HG02840 (cell line): ENCODE data around the gene SCAF8.
"Not testable (repeated sequence)": the region's sequence is repeated elsewhere in the genome, so short reads cannot be mapped to it uniquely, and the experiment has no call there.

Experiments
- ATAC-seq: cut with Tn5 transposase; IDR thresholded peaks from one replicate; pipeline ENCODE4 v1.9.1; 2021; ENCODE audit warnings: mild to moderate bottlenecking, moderate library complexity, moderate number of reproducible peaks; ENCODE audit not compliant: unreplicated experiment, low FRiP score

The SCAF8 gene, protein sequence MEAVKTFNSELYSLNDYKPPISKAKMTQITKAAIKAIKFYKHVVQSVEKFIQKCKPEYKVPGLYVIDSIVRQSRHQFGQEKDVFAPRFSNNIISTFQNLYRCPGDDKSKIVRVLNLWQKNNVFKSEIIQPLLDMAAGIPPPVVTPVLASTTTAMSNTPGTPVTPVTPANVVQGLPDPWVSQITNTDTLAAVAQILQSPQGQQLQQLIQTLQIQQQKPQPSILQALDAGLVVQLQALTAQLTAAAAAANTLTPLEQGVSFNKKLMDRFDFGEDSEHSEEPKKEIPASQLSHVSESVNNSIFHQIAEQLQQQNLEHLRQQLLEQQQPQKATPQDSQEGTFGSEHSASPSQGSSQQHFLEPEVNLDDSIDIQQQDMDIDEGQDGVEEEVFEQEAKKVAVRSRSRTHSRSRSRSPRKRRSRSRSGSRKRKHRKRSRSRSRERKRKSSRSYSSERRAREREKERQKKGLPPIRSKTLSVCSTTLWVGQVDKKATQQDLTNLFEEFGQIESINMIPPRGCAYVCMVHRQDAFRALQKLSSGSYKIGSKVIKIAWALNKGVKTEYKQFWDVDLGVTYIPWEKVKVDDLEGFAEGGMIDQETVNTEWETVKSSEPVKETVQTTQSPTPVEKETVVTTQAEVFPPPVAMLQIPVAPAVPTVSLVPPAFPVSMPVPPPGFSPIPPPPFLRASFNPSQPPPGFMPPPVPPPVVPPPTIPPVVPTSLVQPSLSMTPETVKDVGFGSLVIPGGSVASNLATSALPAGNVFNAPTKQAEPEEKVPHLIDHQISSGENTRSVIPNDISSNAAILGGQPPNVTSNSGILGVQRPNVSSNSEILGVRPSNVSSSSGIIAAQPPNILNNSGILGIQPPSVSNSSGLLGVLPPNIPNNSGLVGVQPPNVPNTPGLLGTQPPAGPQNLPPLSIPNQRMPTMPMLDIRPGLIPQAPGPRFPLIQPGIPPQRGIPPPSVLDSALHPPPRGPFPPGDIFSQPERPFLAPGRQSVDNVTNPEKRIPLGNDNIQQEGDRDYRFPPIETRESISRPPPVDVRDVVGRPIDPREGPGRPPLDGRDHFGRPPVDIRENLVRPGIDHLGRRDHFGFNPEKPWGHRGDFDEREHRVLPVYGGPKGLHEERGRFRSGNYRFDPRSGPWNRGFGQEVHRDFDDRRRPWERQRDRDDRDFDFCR (N-terminal part only)

DNA sequence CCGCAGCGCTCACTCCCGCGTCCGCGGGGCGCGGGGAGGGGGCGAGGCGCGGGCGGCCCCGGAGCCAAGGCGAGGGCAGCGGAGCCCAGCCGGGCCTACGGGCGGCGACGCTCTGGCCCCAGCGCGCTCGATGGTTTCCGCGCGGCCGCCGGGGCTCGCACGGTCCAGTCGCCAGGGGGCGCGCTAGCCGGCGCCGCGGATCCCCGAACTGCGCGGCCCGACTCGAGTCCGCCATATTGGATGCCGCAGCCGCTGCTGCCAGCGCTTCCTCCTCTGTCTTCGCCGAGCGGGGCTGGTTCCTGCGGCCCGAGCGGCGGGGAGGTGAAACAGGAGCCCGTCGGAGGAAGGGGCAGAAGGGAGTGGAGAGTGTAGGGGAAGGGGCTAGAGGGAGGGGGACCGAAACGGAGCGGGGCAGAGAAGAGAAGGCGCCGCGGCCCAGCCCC, at the start of gene SCAF8:
Gene SCAF8 (plus strand): TSS at position 234 of the 443 bp plus-strand sequence. CDS start 485 bp downstream, outside the sequence.
- ATAC-seq = peak; percentile 81

DNA sequence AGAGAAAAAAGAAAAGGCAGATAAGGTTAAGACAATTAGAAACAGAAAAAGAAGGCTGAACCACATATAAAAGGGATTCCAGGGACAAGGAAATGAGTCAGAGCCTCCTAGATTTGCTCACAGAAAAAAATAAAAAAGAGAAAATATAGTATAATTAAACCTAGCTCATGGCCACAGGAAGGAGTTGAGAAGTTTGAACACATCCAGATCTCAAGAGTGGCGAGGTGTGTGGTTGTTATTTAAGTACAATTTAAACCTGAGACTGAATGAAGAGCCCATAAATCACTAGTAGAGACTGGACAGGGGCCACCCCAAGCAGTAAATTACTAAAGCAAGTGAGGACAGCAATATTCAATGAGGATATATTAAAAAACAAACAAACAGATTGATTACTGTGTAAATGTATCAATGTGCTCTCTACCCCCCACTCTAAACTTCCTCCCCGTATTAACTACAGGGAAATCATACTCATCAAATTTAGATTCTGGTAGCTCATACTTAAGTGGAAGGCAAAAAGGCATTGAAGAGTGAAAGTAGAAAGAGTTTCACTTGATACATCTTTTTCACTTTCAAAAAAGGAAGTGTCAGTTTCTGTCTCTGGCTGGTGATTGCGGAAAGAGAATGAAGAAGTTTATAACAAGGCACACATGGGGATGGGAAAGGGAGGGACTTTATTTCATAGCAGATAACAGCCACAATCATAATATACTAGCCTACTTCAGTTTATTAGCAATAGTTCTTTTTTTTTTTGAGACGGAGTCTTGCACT, 49.3 kb upstream of the SCAF8 start:
- ATAC-seq = peak; percentile 87

DNA sequence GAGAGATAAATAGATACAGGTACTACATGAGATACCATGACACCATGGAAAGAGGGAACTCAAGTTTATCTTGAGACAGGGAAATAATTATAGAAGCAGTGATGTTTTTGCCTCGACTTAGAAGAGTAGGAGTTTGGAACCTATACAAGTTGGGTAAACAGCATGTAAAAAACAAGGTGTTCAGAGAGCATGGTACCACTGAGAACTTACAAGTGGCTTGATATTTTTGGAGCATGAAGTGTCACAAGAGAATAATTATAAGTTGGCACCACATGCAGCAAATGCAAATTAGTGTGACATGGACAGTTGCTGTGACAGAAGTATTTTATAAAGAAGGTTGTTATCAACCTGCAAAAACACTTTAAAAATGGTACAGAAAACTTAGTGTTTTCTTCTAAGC, 47.1 kb upstream of the SCAF8 start:
- ATAC-seq = no peak

DNA sequence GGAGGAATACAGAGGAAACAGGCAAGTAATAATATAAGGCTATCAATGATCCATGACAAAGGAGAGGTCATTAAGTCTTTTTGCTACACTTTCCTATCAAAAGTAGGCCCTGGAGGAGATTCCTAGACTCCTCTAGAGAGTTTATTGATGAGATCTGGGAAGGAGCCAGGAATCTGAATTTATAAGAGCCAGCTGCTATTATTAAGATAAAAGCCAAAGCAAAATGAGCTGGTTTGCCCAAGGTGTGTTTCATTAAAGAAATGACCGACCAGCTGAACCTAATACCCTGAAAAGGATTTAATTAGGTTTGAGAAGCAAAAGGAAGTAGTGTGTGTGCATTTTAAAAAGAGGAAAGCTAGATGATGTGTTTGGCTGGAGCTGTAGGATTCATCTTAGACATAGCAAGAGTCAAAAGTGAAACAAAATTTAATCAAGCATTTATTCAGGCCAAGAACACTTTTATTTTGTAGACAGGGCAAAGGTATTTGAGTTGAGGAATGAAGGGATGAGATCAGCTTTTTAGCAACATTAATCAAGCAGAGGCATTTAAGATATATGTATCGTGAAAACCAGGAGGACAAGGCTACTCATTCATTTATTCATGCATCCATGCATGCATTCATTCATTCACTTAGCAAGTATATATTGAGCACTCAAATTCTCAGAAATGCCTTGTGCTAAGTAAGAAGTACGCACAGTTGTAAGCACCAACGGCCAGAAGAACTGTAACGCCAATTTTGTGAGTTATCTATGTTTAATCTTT, 43.5 kb upstream of the SCAF8 start:
- ATAC-seq = no peak

DNA sequence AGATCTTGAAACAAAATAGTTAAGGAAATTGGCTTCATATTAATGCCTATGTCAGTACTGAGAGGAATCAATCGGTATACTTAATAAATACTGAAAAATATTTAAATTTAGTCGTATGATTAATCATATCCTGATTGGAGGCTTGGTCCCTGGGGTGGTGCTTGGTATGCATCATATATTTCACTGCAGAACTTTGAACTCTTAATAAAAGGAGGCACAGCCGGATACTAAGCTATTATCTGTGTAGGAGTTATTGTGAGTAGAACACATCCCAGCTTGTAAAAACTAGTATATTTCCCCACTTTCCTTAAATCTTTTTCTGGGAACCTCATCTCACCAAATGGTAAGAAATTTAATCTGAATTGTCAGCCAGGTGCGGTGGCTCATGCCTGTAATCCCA, 42.4 kb upstream of the SCAF8 start:
- ATAC-seq = no peak

DNA sequence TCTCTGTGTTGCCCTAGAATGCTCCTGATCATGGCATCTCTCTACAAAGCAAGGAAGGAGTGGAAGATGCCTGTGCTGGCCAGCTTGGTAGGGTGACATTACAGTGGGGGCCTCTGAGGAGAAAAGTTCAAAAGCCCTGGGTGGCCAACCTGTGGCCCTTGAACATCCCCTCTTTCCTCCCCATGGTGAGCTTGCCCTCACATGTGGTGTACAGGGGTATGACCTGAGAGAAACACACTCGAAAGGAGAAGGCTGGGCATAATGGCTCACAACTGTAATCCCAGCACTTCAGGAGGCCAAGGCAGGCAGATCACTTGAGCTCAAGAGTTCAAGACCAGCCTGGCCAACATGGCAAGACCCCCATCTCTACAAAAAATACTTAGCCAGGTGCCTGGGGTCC, 36.6 kb upstream of the SCAF8 start:
- no peak for ATAC-seq

DNA sequence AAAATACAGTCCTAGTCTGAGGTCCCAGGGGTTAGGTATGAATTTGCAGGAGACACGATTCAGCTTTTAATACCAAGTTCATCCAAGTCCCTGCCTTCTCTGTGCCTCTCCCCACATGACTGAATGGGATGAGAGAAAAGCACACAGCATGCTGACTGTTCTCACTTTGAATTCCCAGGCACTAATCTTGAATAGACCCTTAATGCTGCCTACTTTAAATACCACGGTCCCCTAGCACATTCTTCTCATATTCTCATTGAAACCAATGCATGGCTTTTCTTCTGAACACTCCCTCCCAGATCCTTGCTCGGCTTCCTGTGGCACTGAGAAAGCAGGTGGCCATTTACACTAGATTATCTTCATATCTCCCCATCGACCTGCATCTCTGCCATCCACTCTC, 30.1 kb upstream of the SCAF8 start:
- ATAC-seq = no peak

DNA sequence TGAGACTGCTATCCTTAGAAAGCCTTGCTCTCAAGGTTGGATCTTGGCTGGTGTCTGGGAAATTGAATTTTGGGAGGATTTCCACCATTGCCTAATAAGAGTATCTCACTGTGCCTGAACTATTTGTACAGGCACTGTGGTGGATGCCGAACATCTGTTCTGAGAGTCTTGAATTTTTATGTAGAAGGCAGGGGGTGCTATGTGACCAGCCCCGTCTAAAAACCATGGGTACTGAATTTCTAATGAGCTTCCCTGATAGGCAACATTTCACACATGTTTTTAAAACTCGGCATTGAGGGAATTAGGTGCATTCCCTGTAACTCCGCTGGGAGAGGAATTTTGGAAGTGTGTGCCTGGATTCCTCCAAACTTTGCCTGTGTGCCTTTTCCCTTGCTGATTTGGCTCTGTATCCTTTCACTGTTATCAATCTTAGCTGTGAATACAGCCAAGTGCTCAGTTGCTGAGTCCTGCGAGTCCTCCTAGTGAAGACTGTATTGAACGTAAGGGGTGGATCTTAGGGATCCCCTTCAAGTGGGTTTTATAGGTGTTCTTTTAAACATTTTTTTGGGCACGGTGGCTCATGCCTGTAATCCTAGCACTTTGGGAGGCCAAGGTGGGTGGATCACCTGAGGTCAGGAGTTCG, 27.6 kb upstream of the SCAF8 start:
- ATAC-seq = no peak

DNA sequence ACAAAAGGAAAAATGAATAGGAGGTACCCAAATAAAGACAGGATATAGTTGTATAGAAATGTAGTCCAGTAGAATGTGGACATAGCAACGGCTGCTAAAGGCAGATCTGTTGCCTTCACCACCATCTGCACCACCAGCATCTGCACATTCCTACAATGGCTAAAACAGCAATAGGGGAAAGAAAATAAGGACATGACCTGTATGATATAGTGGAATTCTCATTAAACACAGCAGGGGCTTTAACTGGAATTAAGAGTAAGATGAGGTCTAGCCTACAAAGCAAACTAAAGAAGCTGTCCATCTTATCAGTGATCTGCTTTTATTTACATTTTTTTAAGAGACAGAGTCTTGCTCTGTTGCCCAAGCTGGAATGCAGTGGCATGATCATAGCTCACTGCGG, 26.8 kb upstream of the SCAF8 start:
- ATAC-seq = no peak

DNA sequence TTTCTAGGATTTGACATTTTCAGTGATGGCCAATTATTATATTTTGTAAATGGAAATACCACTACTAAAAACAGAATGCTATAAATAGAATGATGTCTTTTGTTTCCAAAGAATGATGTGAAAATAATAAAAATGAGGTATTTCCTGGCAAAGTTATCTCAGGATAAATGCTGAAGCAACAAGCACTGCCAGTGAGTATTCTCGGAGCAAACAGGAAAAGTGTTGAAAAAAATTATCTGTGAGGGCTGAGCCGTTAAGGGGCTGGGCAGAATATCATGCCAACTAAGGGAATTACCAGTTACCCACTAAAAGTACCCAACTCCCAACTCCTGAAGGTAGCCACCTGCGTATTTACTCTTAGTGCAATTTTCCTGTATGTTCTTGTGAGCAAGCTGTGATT, 23.6 kb upstream of the SCAF8 start:
- ATAC-seq = no peak

DNA sequence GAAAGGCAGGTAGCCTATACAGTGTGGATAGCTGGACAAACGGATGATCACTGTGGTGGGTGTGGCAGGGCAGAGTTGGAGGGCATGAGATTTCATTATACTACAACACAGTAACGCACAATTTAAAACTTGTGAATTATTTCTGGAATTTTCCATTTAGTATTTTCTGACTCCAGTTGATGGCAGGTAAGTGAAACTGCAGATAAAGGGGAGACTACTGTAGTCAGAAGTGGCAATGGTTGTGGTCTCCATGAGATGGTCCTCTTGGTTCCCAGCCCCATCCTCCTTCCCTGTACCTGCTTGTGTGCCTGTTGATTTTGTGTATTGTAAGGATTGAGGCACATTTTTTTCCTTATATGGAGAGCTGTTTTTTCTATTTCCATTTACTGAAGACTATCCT, 22.5 kb upstream of the SCAF8 start:
- no peak for ATAC-seq

DNA sequence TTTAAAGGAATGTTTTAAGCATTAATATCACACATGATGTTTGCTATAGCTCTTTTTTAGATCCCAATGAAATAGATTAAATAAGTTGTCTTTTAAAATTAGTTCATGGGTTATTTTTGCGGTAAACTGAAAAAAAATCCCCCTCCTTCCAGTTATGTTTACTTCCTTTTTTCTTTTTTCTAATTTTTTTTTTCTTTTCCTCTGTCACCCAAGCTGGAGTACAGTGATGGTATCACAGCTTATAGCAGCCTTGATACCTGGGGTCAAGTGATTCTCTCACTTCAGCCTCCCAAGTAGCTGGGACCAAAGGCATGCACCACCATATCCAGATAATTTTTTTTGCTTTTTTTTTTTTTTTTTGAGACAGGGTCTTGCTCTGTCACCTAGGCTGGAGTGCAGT, 17.8 kb upstream of the SCAF8 start:
- ATAC-seq = no peak

DNA sequence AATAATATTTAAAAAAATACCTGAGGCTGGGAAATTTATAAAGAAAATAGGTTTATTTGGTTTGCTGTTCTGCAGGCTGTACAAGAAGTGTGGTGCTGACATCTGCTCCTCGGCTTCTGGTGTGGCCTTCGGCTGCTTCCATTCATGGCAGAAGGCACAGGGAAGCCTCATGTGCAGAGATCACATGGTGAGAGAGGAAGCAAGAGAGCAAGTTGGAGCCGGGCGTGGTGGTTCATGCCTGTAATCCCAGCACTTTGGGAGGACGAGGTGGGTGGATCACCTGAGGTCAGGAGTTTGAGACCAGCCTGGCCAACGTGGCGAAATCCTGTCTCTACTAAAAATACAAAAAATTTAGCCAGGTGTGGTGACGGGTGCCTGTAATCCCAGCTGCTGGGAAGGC, 16.9 kb upstream of the SCAF8 start:
- ATAC-seq = not testable (repeated sequence)

DNA sequence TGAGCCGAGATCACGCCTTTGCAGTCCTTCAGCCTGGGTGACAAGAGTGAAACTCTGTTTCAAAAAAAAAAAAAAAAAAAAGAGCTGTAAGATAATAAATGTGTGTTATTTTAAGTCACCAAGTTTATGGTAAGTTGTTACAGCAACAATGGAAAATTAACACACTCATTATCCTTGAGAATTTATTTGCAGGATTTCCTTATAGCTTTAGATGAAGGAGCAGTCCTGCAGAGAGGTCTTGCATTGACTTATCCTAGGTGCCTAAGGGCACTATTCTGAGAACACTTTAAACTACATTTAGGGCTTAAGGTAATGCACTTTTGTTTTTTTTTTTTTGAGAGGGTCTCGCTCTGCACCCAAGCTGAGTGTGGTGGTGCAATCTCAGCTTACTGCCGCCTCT, 13.8 kb upstream of the SCAF8 start:
- ATAC-seq = no peak

DNA sequence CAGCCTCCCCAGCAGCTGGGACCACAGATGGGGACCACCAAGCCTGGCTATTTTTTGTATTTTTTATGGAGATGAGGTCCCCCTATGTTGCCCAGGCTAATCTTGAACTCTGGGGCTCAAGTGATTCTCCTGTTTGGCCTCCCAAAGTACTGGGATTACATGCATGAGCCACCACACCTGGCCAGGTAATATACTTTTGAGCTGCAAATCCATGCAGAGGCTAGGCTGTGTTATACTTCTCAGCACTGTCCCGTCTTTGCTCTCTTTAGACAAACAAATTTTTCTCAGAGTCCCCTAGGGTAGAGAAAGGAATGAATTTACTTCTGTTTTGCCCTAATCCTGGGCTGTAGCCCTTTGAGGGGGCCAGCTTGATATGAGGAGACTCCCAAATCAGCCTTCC, 13.4 kb upstream of the SCAF8 start:
- no peak for ATAC-seq

DNA sequence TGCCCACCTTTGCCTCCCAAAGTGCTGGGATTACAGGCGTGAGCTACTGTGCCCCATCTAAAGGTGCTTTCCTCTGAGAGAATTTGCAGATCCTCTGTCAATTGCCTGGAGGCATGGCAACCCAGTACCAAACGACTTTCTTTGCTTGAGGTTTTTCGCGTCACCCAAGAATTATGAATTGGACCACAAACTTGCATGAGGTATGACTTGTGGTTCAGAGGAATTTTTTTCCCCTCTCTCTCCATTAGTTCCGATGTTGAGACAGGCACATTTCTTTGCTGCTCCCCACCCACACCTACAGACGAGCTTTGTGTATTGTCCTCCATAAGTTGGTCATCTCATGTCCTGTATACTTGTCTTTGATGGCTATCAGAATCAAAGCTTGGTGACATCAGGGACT, 11.8 kb upstream of the SCAF8 start:
- ATAC-seq = no peak

DNA sequence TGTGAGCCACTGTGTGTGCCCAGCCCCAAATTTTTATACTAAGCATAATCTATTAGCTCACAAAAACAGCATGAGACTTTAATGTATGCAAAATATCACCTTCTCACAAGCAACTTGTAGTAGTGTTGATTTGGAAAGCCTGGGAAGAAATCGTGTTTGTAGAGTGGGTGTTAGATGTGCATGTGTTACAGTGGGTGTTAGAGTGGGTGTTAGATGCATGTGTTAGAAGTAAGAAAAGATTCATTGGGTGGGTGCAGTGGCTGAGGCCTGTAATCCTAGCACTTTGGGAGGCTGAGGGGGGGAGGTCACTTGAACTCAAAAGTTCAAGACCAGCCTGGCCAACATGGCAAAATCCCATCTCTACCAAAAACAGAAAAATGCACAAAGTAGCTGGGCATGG, 6.3 kb upstream of the SCAF8 start:
- no peak for ATAC-seq

DNA sequence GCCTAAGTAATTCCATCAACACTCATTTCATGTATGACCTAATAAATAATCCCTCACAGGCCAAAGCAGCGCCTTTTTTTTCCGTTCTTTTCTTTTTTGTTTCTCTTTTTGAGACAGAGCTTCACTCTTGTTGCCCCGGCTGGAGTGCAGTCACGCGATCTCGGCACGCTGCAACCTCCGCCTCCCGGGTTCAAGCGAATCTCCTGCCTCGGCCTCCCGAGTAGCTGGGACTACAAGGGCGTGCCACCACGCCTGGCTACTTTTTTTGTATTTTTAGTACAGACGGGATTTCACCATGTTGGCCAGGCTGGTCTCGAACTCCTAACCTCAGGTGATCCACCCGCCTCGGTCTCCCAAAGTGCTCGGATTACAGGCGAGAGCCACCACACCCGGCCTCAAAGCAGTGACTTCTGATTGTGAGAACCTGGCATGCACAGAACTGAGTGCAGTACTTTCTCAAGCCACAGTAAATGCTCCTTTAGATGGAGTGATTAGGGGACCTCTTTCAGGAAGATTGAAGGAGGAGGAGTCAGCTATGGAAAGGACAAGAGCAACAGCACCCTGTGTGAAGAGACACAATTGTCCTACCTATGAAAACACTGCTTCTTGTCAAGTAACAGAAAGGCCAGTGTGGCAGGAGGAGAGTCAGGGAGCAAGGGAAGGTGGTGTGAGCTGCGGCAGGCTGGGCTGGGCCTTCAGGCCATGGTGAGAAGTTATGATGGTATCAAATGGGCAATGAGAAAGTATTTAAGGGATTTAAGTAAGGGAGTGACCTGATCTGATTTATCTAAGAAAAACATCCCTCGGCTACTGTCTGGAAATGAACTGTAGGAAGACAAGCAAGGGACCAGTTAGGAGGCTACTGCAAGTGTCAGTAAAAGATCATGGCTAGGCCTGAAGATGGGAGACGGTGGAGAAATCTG, 1.7 kb upstream of the SCAF8 start:
- no peak for ATAC-seq
